Neural progenitor cell (in vitro differentiated cells): ENCODE data around the gene SLC7A6OS. TPM values are rescaled to one million over a fixed set of nuclear protein-coding genes. Genes with fewer than 3 reads are reported as not detected.

Experiments used
- DNase-seq: peaks from one replicate; pipeline ENCODE4 v3.0.0-alpha.2; 2016; ENCODE audit warnings: low spot score
- H2AFZ ChIP-seq: fragments of 200-600 bp; sonication (generic); replicated peaks from 2 replicates; pipeline ENCODE4 v1.6.1; 2016; ENCODE audit warnings: antibody characterized with exemption
- H3F3A ChIP-seq: fragments of 200-600 bp; sonication (generic); 2 replicates; pipeline ENCODE4 v1.6.1; 2016; ENCODE audit warnings: antibody characterized with exemption, low read depth
- H3K27ac ChIP-seq: fragments of 200-600 bp; sonication (generic); 2 replicates; pipeline ENCODE4 v1.5.1; 2016; ENCODE audit warnings: mild to moderate bottlenecking
- H3K27me3 ChIP-seq: fragments of 200-600 bp; sonication (generic); 2 replicates; pipeline ENCODE4 v1.6.1; 2016; ENCODE audit warnings: mild to moderate bottlenecking, moderate library complexity
- H3K36me3 ChIP-seq: fragments of 200-600 bp; sonication (generic); 2 replicates; pipeline ENCODE4 v1.5.1; 2016
- H3K4me1 ChIP-seq: fragments of 200-600 bp; sonication (generic); 2 replicates; pipeline ENCODE4 v1.6.1; 2016; ENCODE audit warnings: mixed run types
- H3K4me2 ChIP-seq: fragments of 200-600 bp; sonication (generic); 2 replicates; pipeline ENCODE4 v1.6.1; 2016
- H3K4me3 ChIP-seq: fragments of 200-600 bp; sonication (generic); 2 replicates; pipeline ENCODE4 v1.5.1; 2016
- H3K79me2 ChIP-seq: fragments of 200-600 bp; sonication (generic); 2 replicates; pipeline ENCODE4 v1.6.1; 2016; ENCODE audit warnings: low read depth
- H3K9ac ChIP-seq: fragments of 200-600 bp; sonication (generic); 2 replicates; pipeline ENCODE4 v1.6.1; 2016
- H3K9me3 ChIP-seq: fragments of 200-600 bp; sonication (generic); 2 replicates; pipeline ENCODE4 v1.5.1; 2016; ENCODE audit warnings: low read depth
- H4K20me1 ChIP-seq: fragments of 200-600 bp; sonication (generic); 2 replicates; pipeline ENCODE4 v1.6.1; 2016; ENCODE audit warnings: low read depth
- H3K27ac Mint-ChIP-seq: 3 replicates; pipeline ENCODE4 v1.8.0; 2021; ENCODE audit warnings: mixed read lengths
- H3K27me3 Mint-ChIP-seq: 2 replicates; pipeline ENCODE4 v1.8.0; 2022; ENCODE audit warnings: low read depth, mild to moderate bottlenecking, inconsistent platforms, moderate library complexity, mixed read lengths; ENCODE audit not compliant: insufficient read depth
- H3K36me3 Mint-ChIP-seq: 3 replicates; pipeline ENCODE4 v1.8.0; 2021; ENCODE audit warnings: mixed read lengths
- H3K4me1 Mint-ChIP-seq: 3 replicates; pipeline ENCODE4 v1.8.0; 2021; ENCODE audit warnings: mixed read lengths
- H3K4me3 Mint-ChIP-seq: 3 replicates; pipeline ENCODE4 v1.8.0; 2021; ENCODE audit warnings: mild to moderate bottlenecking, moderate library complexity, mixed read lengths
- H3K9me3 Mint-ChIP-seq: 3 replicates; pipeline ENCODE4 v1.8.0; 2020; ENCODE audit warnings: mixed read lengths
- CTCF ChIP-seq: fragments of 200-600 bp; sonication (generic); IDR thresholded peaks from 2 replicates; pipeline ENCODE4 v1.5.1; 2017; ENCODE audit warnings: antibody characterized with exemption, mild to moderate bottlenecking
- EZH2 ChIP-seq: fragments of 200-600 bp; sonication (generic); IDR thresholded peaks from 2 replicates; pipeline ENCODE4 v1.6.1; 2017; ENCODE audit warnings: antibody characterized with exemption, mild to moderate bottlenecking, moderate library complexity
- EZH2phosphoT487 ChIP-seq: fragments of 200-600 bp; sonication (generic); IDR thresholded peaks from 2 replicates; pipeline ENCODE4 v1.6.1; 2017; ENCODE audit warnings: antibody characterized with exemption
- total RNA-seq: library from RNA; depleted of rRNA; stranded (reverse); fragments of >200 nt; gene quantifications from 2 replicates; pipeline ENCODE4 v1.2.3, GENCODE V29; 2015; ENCODE audit warnings: low replicate concordance

Gene SLC7A6OS
- total RNA-seq, 1 donor from 2014 or later: 18.7 TPM

DNA sequence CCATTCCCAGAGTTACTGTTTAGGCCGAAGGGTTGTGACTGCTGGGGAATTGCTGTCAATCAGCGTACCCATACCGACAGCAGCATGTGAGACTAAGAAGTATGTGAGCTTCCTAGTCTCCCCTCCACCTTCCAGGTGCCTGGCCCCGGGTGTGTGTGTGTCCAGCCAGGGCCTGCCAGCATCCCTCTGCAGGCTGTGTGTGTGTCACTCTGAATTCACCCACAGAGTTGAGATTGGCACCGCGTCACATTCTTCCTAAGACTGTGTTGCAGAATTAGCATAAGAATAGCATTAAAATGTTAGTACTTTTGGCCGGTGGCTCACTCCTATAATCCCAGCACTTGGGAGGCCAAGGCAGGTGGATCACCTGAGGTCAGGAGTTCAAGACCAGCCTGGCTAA, 31.9 kb upstream of the SLC7A6OS start:
- Histone ChIP-seq H3K79me2 (no peaks in the 10 kb centered on the region), H3K4me1 (no peaks in the 10 kb centered on the region), H2AFZ (no peak overlapping the region), H3F3A (no peaks in the 10 kb centered on the region), H3K9ac (no peak overlapping the region), H3K4me3 (no peak overlapping the region), H4K20me1 (no peaks in the 10 kb centered on the region), H3K27ac (no peak overlapping the region), H3K36me3 (no peaks in the 10 kb centered on the region), H3K27me3 (no peaks in the 10 kb centered on the region), H3K4me2 (no peak overlapping the region), H3K9me3 (no peaks in the 10 kb centered on the region)
- no peak for DNase-seq
- H3K4me3 Mint-ChIP-seq: no peak overlapping the region
- peaks cover 2% of the 10 kb centered on the region for H3K27me3 Mint-ChIP-seq
- no peak overlapping the region for H3K27ac Mint-ChIP-seq
- TF ChIP-seq CTCF (no peak), EZH2phosphoT487 (no peak), EZH2 (no peak)
- H3K4me1 Mint-ChIP-seq: peaks cover 13% of the 10 kb centered on the region
- H3K9me3 Mint-ChIP-seq: no peaks in the 10 kb centered on the region
- peaks cover 35% of the 10 kb centered on the region for H3K36me3 Mint-ChIP-seq

DNA sequence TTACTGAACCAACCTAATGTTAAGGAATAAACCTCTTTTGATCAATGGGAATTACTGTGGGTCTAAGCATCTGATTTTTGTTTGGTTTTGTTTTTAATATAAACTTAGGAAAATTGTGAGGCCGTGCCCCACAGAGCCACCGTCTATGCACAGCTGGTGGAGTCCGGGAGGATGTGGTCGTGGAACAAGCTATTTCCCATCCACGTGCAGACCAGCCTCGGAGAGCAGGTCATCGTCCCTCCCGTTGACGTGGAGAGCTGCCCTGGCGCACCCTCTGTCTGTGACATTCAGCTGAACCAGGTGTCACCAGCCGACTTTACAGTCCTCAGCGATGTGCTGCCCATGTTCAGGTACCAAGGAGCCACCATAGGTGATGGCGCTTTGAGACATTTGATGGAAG, 28.5 kb upstream of the SLC7A6OS start:
- Mint-ChIP-seq H3K4me1 (no peaks in the 10 kb centered on the region), H3K36me3 (peaks cover 28% of the 10 kb centered on the region), H3K27me3 (peaks cover 2% of the 10 kb centered on the region), H3K9me3 (no peaks in the 10 kb centered on the region), H3K4me3 (no peak overlapping the region), H3K27ac (no peak overlapping the region)
- H3K27me3 ChIP-seq: no peaks in the 10 kb centered on the region
- H3K36me3 ChIP-seq: no peaks in the 10 kb centered on the region
- H3K9ac ChIP-seq: no peak overlapping the region
- no peak overlapping the region for H2AFZ ChIP-seq
- H3K4me2 ChIP-seq: no peak overlapping the region
- DNase-seq: no peak
- TF ChIP-seq EZH2 (no peak), EZH2phosphoT487 (no peak), CTCF (no peak)
- no peak overlapping the region for H3K4me3 ChIP-seq
- H4K20me1 ChIP-seq: peaks cover under 1% of the 10 kb centered on the region
- no peaks in the 10 kb centered on the region for H3K79me2 ChIP-seq
- H3F3A ChIP-seq: no peaks in the 10 kb centered on the region
- no peaks in the 10 kb centered on the region for H3K4me1 ChIP-seq
- H3K9me3 ChIP-seq: no peaks in the 10 kb centered on the region
- H3K27ac ChIP-seq: no peak overlapping the region

GRCh38 chr16:68338326-68339119, 27.8 kb upstream of the SLC7A6OS start:
- no peaks in the 10 kb centered on the region for H3K9me3 Mint-ChIP-seq
- H3K4me3 Mint-ChIP-seq: no peak overlapping the region
- H3K9ac ChIP-seq: no peak overlapping the region
- peaks cover 30% of the 10 kb centered on the region for H3K36me3 Mint-ChIP-seq
- no peaks in the 10 kb centered on the region for H3K79me2 ChIP-seq
- no peaks in the 10 kb centered on the region for H3F3A ChIP-seq
- H3K4me1 Mint-ChIP-seq: no peaks in the 10 kb centered on the region
- no peaks in the 10 kb centered on the region for H3K36me3 ChIP-seq
- no peak overlapping the region for H2AFZ ChIP-seq
- H3K4me3 ChIP-seq: no peak overlapping the region
- TF ChIP-seq EZH2phosphoT487: no peak
- TF ChIP-seq EZH2: no peak
- H3K27ac Mint-ChIP-seq: peak overlapping the region; percentile 40
- no peaks in the 10 kb centered on the region for H3K9me3 ChIP-seq
- H3K4me2 ChIP-seq: no peak overlapping the region
- no peaks in the 10 kb centered on the region for H3K27me3 ChIP-seq
- no peak for DNase-seq
- H3K4me1 ChIP-seq: no peaks in the 10 kb centered on the region
- H3K27ac ChIP-seq: no peak overlapping the region
- peaks cover 3% of the 10 kb centered on the region for H4K20me1 ChIP-seq
- peaks cover 2% of the 10 kb centered on the region for H3K27me3 Mint-ChIP-seq

DNA sequence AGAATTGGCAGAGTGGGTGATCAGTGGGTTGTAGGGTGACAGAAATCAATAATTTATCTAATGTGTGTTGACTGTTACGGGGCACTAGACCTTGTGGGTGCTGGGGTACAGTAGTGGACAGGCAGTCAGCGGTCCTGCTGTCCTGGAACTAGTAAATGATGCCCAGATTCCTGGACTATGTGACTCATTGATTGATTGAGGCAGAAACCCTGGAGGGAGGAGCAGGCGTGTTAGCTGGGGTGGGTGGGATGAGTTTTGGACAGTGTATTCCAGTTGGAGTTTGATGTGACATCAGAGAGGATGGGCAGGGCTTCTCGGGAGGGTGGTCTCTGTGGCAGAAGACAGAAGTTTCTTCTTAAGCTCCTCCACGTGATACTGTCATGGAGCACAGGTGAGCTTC, 24.4 kb upstream of the SLC7A6OS start:
- TF ChIP-seq EZH2phosphoT487 (no peak), EZH2 (no peak), CTCF (no peak)
- Histone ChIP-seq H3K4me3 (no peak overlapping the region), H4K20me1 (peaks cover 3% of the 10 kb centered on the region), H3K27me3 (no peaks in the 10 kb centered on the region), H3K4me1 (no peaks in the 10 kb centered on the region), H3K79me2 (no peaks in the 10 kb centered on the region), H3K4me2 (no peak overlapping the region), H2AFZ (no peak overlapping the region), H3K27ac (no peak overlapping the region), H3K36me3 (no peaks in the 10 kb centered on the region), H3K9me3 (no peaks in the 10 kb centered on the region), H3F3A (no peaks in the 10 kb centered on the region), H3K9ac (no peak overlapping the region)
- no peak for DNase-seq
- peaks cover 19% of the 10 kb centered on the region for H3K36me3 Mint-ChIP-seq
- H3K4me3 Mint-ChIP-seq: no peak overlapping the region
- H3K27ac Mint-ChIP-seq: peak overlapping the region; percentile 8
- H3K27me3 Mint-ChIP-seq: peaks cover 2% of the 10 kb centered on the region
- peaks cover 2% of the 10 kb centered on the region for H3K4me1 Mint-ChIP-seq
- no peaks in the 10 kb centered on the region for H3K9me3 Mint-ChIP-seq
